Upper lobe of left lung (tissue), 4 donors: ENCODE measurements around the gene WNK1.
"Not testable (repeated sequence)": the region's sequence is repeated elsewhere in the genome, so short reads cannot be mapped to it uniquely, and the experiment has no call there.

ENCODE experiments used
- EP300 ChIP-seq, 4 donors: sonication (generic); formaldehyde crosslinking; IDR thresholded peaks; one replicate each; pipeline ENCODE4 v1.5.1; 2017; ENCODE audit warnings: antibody characterized with exemption in 4 of 4, control low read depth in 2 of 4
- POLR2A ChIP-seq, 4 donors: fragments of 450-650 bp; IDR thresholded peaks; one replicate each; pipeline ENCODE4 v1.5.1; 2016 to 2017; ENCODE audit warnings: antibody characterized with exemption in 4 of 4, mild to moderate bottlenecking in 2 of 4
- TF ChIP-seq, protein P1 (sequence below), 6 experiments: fragments of 450-650 bp in 4 of 6; fragments of 200-600 bp in 2 of 6; sonication (generic) in 2 of 6; IDR thresholded peaks; one replicate each; pipeline ENCODE4 v1.5.1; 2016 to 2019; ENCODE audit warnings: antibody characterized with exemption in 6 of 6

DNA sequence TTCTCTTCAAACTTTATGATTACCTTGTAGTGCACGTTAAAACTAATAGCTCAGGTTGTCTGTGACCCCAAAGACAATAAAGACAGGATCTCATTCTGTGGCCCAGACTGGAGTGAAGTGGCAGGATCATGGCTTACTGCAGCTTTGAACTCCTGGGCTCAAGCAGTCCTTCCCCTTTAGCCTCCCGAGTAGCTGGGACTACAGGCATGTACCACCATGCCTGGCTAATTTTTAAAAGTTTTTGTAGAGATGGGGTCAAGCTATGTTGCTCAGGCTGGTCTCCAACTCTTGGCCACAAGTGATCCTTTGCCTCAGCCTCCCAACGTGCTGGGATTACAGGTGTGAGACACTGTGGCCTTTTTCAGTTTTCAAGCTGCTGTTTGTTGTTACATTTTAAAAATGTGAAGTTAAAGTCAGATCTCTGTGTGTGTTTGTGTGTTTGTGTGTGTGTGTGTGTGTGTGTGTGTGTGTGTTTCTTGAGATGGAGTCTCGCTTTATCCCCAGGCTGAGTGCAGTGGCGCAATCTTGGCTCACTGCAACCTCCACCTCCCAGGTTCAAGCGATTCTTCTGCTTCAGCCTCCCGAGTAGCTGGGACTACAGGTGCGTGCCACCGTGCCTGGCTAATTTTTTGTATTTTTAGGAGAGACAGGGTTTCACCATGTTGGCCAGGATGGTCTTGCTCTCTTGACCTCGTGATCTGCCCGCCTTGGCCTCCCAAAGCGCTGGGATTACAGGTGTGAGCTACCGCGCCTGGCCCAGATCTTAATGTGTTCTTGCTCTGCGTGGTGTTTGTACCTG is 23.8 kb downstream of the WNK1 start:
- TF ChIP-seq POLR2A, EP300 (IDR thresholded peaks at IDR 0.05): not testable (repeated sequence)
- TF ChIP-seq, protein P1, sequence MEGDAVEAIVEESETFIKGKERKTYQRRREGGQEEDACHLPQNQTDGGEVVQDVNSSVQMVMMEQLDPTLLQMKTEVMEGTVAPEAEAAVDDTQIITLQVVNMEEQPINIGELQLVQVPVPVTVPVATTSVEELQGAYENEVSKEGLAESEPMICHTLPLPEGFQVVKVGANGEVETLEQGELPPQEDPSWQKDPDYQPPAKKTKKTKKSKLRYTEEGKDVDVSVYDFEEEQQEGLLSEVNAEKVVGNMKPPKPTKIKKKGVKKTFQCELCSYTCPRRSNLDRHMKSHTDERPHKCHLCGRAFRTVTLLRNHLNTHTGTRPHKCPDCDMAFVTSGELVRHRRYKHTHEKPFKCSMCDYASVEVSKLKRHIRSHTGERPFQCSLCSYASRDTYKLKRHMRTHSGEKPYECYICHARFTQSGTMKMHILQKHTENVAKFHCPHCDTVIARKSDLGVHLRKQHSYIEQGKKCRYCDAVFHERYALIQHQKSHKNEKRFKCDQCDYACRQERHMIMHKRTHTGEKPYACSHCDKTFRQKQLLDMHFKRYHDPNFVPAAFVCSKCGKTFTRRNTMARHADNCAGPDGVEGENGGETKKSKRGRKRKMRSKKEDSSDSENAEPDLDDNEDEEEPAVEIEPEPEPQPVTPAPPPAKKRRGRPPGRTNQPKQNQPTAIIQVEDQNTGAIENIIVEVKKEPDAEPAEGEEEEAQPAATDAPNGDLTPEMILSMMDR (IDR thresholded peaks at IDR 0.05), result not testable (repeated sequence)
